SK-N-SH treated with all-trans-retinoic acid at 6 μM for 48 hours (cell line): ENCODE measurements around the gene COMT.

ENCODE experiments used
- ATAC-seq: fragments of 200-7000 bp; cut with Tn5 transposase; 3 replicates; pipeline ENCODE4 v1.9.1; 2020; ENCODE audit warnings: mild to moderate bottlenecking, moderate library complexity
- ARNTL ChIP-seq: fragments of 450-650 bp; formaldehyde crosslinking; IDR thresholded peaks from 2 replicates; pipeline ENCODE4 v1.5.0; 2020; ENCODE audit warnings: low read depth, mild to moderate bottlenecking, moderate library complexity, borderline replicate concordance
- BACH2 ChIP-seq: fragments of 250-450 bp; sonication (Bioruptor Pico); IDR thresholded peaks from 2 replicates; pipeline ENCODE4 v1.9.0; 2021; ENCODE audit warnings: mild to moderate bottlenecking, borderline replicate concordance
- CSDC2 ChIP-seq: fragments of 250-450 bp; sonication (Bioruptor Pico); IDR thresholded peaks from 2 replicates; pipeline ENCODE4 v1.5.0; 2020; ENCODE audit warnings: mild to moderate bottlenecking, moderate library complexity
- CSRNP3 ChIP-seq: fragments of 250-450 bp; sonication (Bioruptor Pico); IDR thresholded peaks from 2 replicates; pipeline ENCODE4 v1.5.1; 2021; ENCODE audit warnings: mild to moderate bottlenecking, moderate library complexity
- ESRRG ChIP-seq: fragments of 250-450 bp; sonication (Bioruptor Pico); IDR thresholded peaks from 2 replicates; pipeline ENCODE4 v1.6.1; 2021; ENCODE audit warnings: mild to moderate bottlenecking
- OSR1 ChIP-seq: fragments of 250-450 bp; sonication (Bioruptor Pico); IDR thresholded peaks from 2 replicates; pipeline ENCODE4 v1.8.0; 2022; ENCODE audit warnings: moderate library complexity, mild to moderate bottlenecking, inconsistent platforms
- PATZ1 ChIP-seq: fragments of 250-450 bp; sonication (Bioruptor Pico); IDR thresholded peaks from 2 replicates; pipeline ENCODE4 v1.8.0; 2020; ENCODE audit warnings: mild to moderate bottlenecking, moderate library complexity, borderline replicate concordance
- POU6F1 ChIP-seq: fragments of 250-450 bp; sonication (Bioruptor Pico); IDR thresholded peaks from 2 replicates; pipeline ENCODE4 v1.8.0; 2021; ENCODE audit warnings: low read depth, mild to moderate bottlenecking, moderate library complexity, borderline replicate concordance
- SNAI2 ChIP-seq: fragments of 250-450 bp; sonication (Bioruptor Pico); IDR thresholded peaks from 2 replicates; pipeline ENCODE4 v1.5.0; 2020; ENCODE audit warnings: mild to moderate bottlenecking, moderate library complexity
- TCF4 ChIP-seq: fragments of 250-450 bp; sonication (Bioruptor Pico); IDR thresholded peaks from 2 replicates; pipeline ENCODE4 v1.8.0; 2021; ENCODE audit warnings: mild to moderate bottlenecking, moderate library complexity, borderline replicate concordance
- TSHZ2 ChIP-seq: fragments of 250-450 bp; sonication (Bioruptor Pico); IDR thresholded peaks from 2 replicates; pipeline ENCODE4 v1.5.0; 2020; ENCODE audit warnings: mild to moderate bottlenecking, moderate library complexity
- ZC3H10 ChIP-seq: fragments of 250-450 bp; sonication (Bioruptor Pico); IDR thresholded peaks from 2 replicates; pipeline ENCODE4 v1.5.1; 2021; ENCODE audit warnings: mild to moderate bottlenecking, moderate library complexity
- ZFP3 ChIP-seq: fragments of 250-450 bp; sonication (Bioruptor Pico); IDR thresholded peaks from 2 replicates; pipeline ENCODE4 v1.5.0; 2020; ENCODE audit warnings: mild to moderate bottlenecking, moderate library complexity
- ZFP30 ChIP-seq: fragments of 450-650 bp; formaldehyde crosslinking; IDR thresholded peaks from 2 replicates; pipeline ENCODE4 v1.5.0; 2022; ENCODE audit warnings: mild to moderate bottlenecking, moderate library complexity
- ZNF565 ChIP-seq: fragments of 450-650 bp; formaldehyde crosslinking; conservative IDR thresholded peaks from 2 replicates; pipeline ENCODE4 v1.5.0; 2020; ENCODE audit warnings: low read depth, mild to moderate bottlenecking, moderate library complexity
- ZNF70 ChIP-seq: fragments of 450-650 bp; formaldehyde crosslinking; IDR thresholded peaks from 2 replicates; pipeline ENCODE4 v1.5.0; 2020; ENCODE audit warnings: mild to moderate bottlenecking, moderate library complexity

The COMT gene

GRCh38 chr22:19958083-19959042 is 16.8 kb downstream of the COMT start:
- TF ChIP-seq CSRNP3 (CRISPR knock-in tag) (no peak), ARNTL (CRISPR knock-in tag) (no peak), CSDC2 (CRISPR knock-in tag) (no peak), TSHZ2 (CRISPR knock-in tag) (no peak), PATZ1 (no peak), POU6F1 (CRISPR knock-in tag) (no peak), ZNF565 (CRISPR knock-in tag) (no peak)
- no peak for ATAC-seq

GRCh38 chr22:19959043-19959586 is 17.5 kb downstream of the COMT start:
- TF ChIP-seq ESRRG (CRISPR knock-in tag) (no peak), SNAI2 (CRISPR knock-in tag) (no peak)
- TF ChIP-seq, all 23 proteins: peak for 0
- no peak for ATAC-seq

GRCh38 chr22:19959587-19960490 is 18.3 kb downstream of the COMT start:
- ATAC-seq: no peak

GRCh38 chr22:19960491-19961200 is 19.1 kb downstream of the COMT start:
- ATAC-seq: no peak
- TF ChIP-seq CSDC2 (CRISPR knock-in tag) (no peak), OSR1 (CRISPR knock-in tag) (no peak)
- TF ChIP-seq, all 23 proteins: peak for 0

More at GRCh38 chr22:19959587-19960490, 18.3 kb downstream of the COMT start:
- no peak for TF ChIP-seq ZC3H10 (CRISPR knock-in tag)
- TF ChIP-seq ZFP3 (CRISPR knock-in tag): no peak
- TF ChIP-seq ZFP30 (CRISPR knock-in tag): no peak
- no peak for TF ChIP-seq ARNTL (CRISPR knock-in tag)
- no peak for TF ChIP-seq BACH2 (CRISPR knock-in tag)
- no peak for TF ChIP-seq ZNF70 (CRISPR knock-in tag)
- TF ChIP-seq TCF4: no peak
